Fibroblast of lung (primary cell): Measurements from ENCODE around the gene SRC. TPM values are rescaled to one million over a fixed set of nuclear protein-coding genes. Genes with fewer than 3 reads are reported as not detected.

Experiments
- DNase-seq, 2 donors: peaks; one replicate each; pipeline versions ENCODE4 v3.0.0 to v3.0.0-alpha.2; 2010; ENCODE audit warnings: low read depth in 2 of 2
- H2AFZ ChIP-seq: 2 replicates; pipeline ENCODE4 v1.5.1; 2012; ENCODE audit warnings: low read length, control low read depth, inconsistent platforms
- H3K27ac ChIP-seq: 2 replicates; pipeline ENCODE4 v1.5.1; 2011; ENCODE audit warnings: low read length, control low read depth; ENCODE audit not compliant: insufficient read depth
- H3K27me3 ChIP-seq: 2 replicates; pipeline ENCODE4 v1.5.1; 2011; ENCODE audit warnings: mild to moderate bottlenecking, low read length; ENCODE audit not compliant: control insufficient read depth, insufficient read depth
- H3K36me3 ChIP-seq: 2 replicates; pipeline ENCODE4 v1.5.1; 2011; ENCODE audit warnings: low read length; ENCODE audit not compliant: control insufficient read depth, insufficient read depth
- H3K4me1 ChIP-seq: 2 replicates; pipeline ENCODE4 v1.5.1; 2011; ENCODE audit warnings: low read length; ENCODE audit not compliant: control insufficient read depth, insufficient read depth; ENCODE audit errors: extremely low read depth
- H3K4me2 ChIP-seq: 2 replicates; pipeline ENCODE4 v1.5.1; 2011; ENCODE audit warnings: low read length, control low read depth; ENCODE audit not compliant: insufficient read depth; ENCODE audit errors: extremely low read depth
- H3K4me3 ChIP-seq, 4 experiments: fragments of 200-600 bp in 1 of 4; sonication (generic) in 1 of 4; replicated peaks in 1 of 4; 2 replicates each; pipeline ENCODE4 v1.5.1; 2011 to 2016; ENCODE audit warnings: low read length in 4 of 4, low read depth in 3 of 4, mild to moderate bottlenecking in 3 of 4, control low read depth in 2 of 4, inconsistent platforms in 1 of 4, mixed read lengths in 1 of 4; ENCODE audit not compliant: insufficient read depth in 1 of 4; ENCODE audit errors: control extremely low read depth in 1 of 4
- H3K79me2 ChIP-seq: 2 replicates; pipeline ENCODE4 v1.5.1; 2012; ENCODE audit warnings: mild to moderate bottlenecking, low read length, inconsistent platforms; ENCODE audit not compliant: control insufficient read depth, insufficient read depth
- H3K9ac ChIP-seq: 2 replicates; pipeline ENCODE4 v1.5.1; 2011; ENCODE audit warnings: mild to moderate bottlenecking, low read length, control low read depth; ENCODE audit not compliant: insufficient read depth
- H3K9me3 ChIP-seq: 2 replicates; pipeline ENCODE4 v1.5.1; 2012; ENCODE audit warnings: low read depth, low read length; ENCODE audit not compliant: control insufficient read depth, insufficient read depth
- H4K20me1 ChIP-seq: 2 replicates; pipeline ENCODE4 v1.5.1; 2011; ENCODE audit warnings: low read length; ENCODE audit not compliant: control insufficient read depth, insufficient read depth; ENCODE audit errors: extremely low read depth
- EZH2 ChIP-seq: IDR thresholded peaks from 2 replicates; pipeline ENCODE4 v1.5.1; 2012; ENCODE audit warnings: low read length, control low read depth, mild to moderate bottlenecking; ENCODE audit errors: missing control alignments
- polyA plus RNA-seq, 2 donors: library from polyadenylated mRNA; depleted of rRNA in 1 of 2; stranded (reverse) in 1 of 2; unstranded in 1 of 2; fragments of >200 nt; gene quantifications; 2 replicates each; pipeline ENCODE4 v1.2.1, GENCODE V29; 2011 to 2012; ENCODE audit warnings: missing spikeins in 1 of 2
- total RNA-seq: library from RNA; depleted of rRNA; stranded (reverse); fragments of >200 nt; gene quantifications from 2 replicates; pipeline ENCODE4 v1.2.1, GENCODE V29; 2014
- TF ChIP-seq, protein P1 (sequence below), 2 donors: IDR thresholded peaks in 1 of 2; conservative IDR thresholded peaks in 1 of 2; 1 replicate in 1 of 2; 2 replicates in 1 of 2; pipeline ENCODE4 v1.5.1; 2011 to 2012; ENCODE audit warnings: low read length in 2 of 2, control low read depth in 1 of 2, inconsistent platforms in 1 of 2, low read depth in 1 of 2, mild to moderate bottlenecking in 1 of 2

SRC gene
- total and polyA plus RNA-seq, 2 donors (not counting 1 experiment from before 2014, with no cell fraction given), result 17.8 to 20.3 TPM

DNA sequence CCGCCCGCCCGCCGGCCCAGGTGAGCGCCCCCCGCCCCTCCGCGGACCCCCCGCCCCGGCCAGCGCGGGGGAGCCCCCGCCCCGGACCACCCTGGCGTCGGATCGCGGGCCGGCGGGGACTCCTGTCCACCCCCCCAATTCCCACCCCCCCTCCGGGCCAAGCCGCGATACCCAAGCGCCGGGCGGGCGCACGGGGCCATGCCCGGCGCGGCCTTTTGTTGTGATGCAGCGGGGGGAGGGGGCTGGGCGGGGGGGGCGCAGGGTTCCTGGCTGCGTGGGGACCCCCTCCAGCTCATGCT is 245 bp downstream of the SRC start:
- peak overlapping the region; percentile 37 for H3K9ac ChIP-seq
- DNase-seq, result no peak

DNA sequence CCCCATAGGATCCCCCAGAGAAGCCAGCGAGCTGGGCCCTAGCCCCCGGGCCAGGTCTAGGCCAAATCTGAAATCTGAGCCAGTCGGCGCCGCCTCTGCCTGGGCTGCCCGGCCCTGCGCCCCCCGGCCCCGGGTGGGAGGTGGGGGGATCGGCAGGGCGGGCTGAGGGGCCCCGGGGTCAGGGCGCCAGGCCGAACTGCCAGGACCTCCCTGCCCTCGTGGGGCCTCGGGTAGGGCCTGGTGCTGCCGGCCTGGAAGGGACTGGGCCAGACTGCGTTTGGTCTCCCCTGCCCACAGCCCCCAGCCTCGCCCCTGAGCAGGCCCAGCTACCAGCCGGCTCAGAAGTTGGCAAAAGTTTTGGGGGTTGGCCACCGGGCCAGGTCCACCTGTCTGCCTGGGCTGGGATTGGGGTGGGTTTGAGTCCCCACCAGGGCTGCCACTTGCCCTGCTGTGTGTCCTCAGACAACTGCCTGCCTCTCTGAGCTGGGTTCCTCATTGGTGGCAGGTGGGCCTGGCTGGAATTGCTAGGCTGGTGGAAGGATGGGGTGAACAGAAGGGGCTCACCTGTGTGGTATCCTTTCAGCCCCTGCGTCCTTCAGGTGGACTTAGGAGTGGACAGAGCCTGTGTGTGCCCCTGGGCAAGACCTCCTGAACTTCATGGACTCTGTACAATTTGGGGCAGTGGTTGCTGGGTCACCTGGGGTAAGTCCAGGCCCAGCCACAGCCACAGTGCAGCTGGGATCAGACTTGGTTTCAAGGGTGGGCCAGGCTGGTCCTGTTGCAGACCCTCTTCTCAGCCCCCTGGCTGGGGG is 801 bp downstream of the SRC start:
- peaks cover 21% of the 10 kb centered on the region for H3K79me2 ChIP-seq
- no peak for DNase-seq
- H3K4me3 ChIP-seq, result peak overlapping the region; percentile 49 to 67 (median 56)
- H3K4me1 ChIP-seq, result peaks cover 5% of the 10 kb centered on the region
- peak overlapping the region; percentile 67 for H3K9ac ChIP-seq
- peak overlapping the region; percentile 87 for H3K4me2 ChIP-seq
- no peaks in the 10 kb centered on the region for H4K20me1 ChIP-seq
- TF ChIP-seq, protein P1, sequence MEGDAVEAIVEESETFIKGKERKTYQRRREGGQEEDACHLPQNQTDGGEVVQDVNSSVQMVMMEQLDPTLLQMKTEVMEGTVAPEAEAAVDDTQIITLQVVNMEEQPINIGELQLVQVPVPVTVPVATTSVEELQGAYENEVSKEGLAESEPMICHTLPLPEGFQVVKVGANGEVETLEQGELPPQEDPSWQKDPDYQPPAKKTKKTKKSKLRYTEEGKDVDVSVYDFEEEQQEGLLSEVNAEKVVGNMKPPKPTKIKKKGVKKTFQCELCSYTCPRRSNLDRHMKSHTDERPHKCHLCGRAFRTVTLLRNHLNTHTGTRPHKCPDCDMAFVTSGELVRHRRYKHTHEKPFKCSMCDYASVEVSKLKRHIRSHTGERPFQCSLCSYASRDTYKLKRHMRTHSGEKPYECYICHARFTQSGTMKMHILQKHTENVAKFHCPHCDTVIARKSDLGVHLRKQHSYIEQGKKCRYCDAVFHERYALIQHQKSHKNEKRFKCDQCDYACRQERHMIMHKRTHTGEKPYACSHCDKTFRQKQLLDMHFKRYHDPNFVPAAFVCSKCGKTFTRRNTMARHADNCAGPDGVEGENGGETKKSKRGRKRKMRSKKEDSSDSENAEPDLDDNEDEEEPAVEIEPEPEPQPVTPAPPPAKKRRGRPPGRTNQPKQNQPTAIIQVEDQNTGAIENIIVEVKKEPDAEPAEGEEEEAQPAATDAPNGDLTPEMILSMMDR (conservative IDR thresholded peaks at IDR 0.05 in 1 of 2, IDR thresholded peaks at IDR 0.05 in 1 of 2; ENCODE audit: low read depth in 1 of 2, low read length in 2 of 2), result no peak
- TF ChIP-seq EZH2, result no peak
- peaks cover 2% of the 10 kb centered on the region for H3K36me3 ChIP-seq
- H3K27ac ChIP-seq, result no peak overlapping the region
- no peaks in the 10 kb centered on the region for H3K27me3 ChIP-seq
- no peaks in the 10 kb centered on the region for H3K9me3 ChIP-seq
- no peak overlapping the region for H2AFZ ChIP-seq

More for the DNA sequence above, 245 bp downstream of the SRC start:
- Histone ChIP-seq H3K4me3 (peak overlapping the region in 3 of 4 experiments; percentile 24 to 67 (median 61)), H3K27me3 (no peaks in the 10 kb centered on the region), H2AFZ (no peak overlapping the region), H3K79me2 (peaks cover 21% of the 10 kb centered on the region), H3K36me3 (peaks cover 2% of the 10 kb centered on the region), H3K4me1 (peaks cover 5% of the 10 kb centered on the region), H3K27ac (no peak overlapping the region), H3K4me2 (no peak overlapping the region), H4K20me1 (no peaks in the 10 kb centered on the region), H3K9me3 (no peaks in the 10 kb centered on the region)
- TF ChIP-seq, protein P1 (conservative IDR thresholded peaks at IDR 0.05 in 1 of 2, IDR thresholded peaks at IDR 0.05 in 1 of 2; ENCODE audit: low read depth in 1 of 2, low read length in 2 of 2), result no peak
- no peak for TF ChIP-seq EZH2

DNA sequence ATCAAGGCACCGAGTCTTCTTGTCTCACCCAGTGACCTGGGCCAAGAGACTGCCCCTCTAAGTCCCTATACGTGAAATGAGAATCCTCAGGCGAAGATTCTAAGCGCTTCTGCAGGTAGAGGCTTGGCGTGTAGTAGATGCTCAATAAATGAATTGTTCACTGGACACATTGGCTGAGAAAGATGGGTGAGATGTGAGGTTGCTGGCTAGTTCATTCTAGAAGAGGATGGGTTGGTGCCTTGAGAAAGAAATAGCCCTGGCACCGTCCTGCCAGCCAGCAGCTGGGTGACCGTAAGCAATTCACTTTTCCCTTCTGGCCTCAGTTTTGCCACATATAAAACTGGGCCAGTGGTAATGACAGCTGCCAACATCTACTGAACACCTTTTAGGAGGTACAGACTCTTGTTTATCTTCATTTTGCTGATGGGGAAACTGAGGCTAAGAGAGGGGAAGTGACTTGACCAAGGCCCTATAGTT is 1.4 kb downstream of the SRC start:
- peaks cover 2% of the 10 kb centered on the region for H3K36me3 ChIP-seq
- H2AFZ ChIP-seq, result no peak overlapping the region
- H3K9ac ChIP-seq, result no peak overlapping the region
- no peaks in the 10 kb centered on the region for H3K27me3 ChIP-seq
- DNase-seq, result no peak
- H3K9me3 ChIP-seq, result no peaks in the 10 kb centered on the region
- TF ChIP-seq, protein P1 (conservative IDR thresholded peaks at IDR 0.05 in 1 of 2, IDR thresholded peaks at IDR 0.05 in 1 of 2; ENCODE audit: low read depth in 1 of 2, low read length in 2 of 2), result no peak
- no peak for TF ChIP-seq EZH2
- H3K4me3 ChIP-seq, result peak overlapping the region; percentile 49 to 67 (median 56)
- no peaks in the 10 kb centered on the region for H4K20me1 ChIP-seq
- H3K27ac ChIP-seq, result no peak overlapping the region
- H3K79me2 ChIP-seq, result peaks cover 23% of the 10 kb centered on the region
- H3K4me1 ChIP-seq, result peaks cover 5% of the 10 kb centered on the region
- H3K4me2 ChIP-seq, result peak overlapping the region; percentile 87
